ENCODE measurements around the gene RAB25.
A peak's percentile ranks its signal among the peaks of the same experiment; 100 is the strongest.

RAB25 gene

GRCh38 chr1:156080863-156081179 lies 19.9 kb downstream of the RAB25 start:
- no peak for DNase-seq

- DNase-seq, result no peak
Measured at GRCh38 chr1:156081180-156081916, 20.4 kb downstream of the RAB25 start.

GRCh38 chr1:156081917-156082308 lies 21.0 kb downstream of the RAB25 start:
- DNase-seq, result no peak

- peak; percentile 69 for DNase-seq
Measured at GRCh38 chr1:156082309-156083091, 21.5 kb downstream of the RAB25 start, which contains the start of gene MEX3A. TSS of gene MEX3A (minus strand) at chr1:156082465. CDS start at chr1:156081998, 467 bp downstream.

- DNase-seq, result no peak
Measured at GRCh38 chr1:156083800-156084790, 23.1 kb downstream of the RAB25 start.

- DNase-seq, result no peak
Measured at GRCh38 chr1:156086256-156086662, 25.3 kb downstream of the RAB25 start.

- no peak for DNase-seq
Measured at GRCh38 chr1:156089704-156090103, 28.7 kb downstream of the RAB25 start.

GRCh38 chr1:156090138-156090839 lies 29.3 kb downstream of the RAB25 start:
- DNase-seq, result no peak

GRCh38 chr1:156090840-156091188 lies 29.9 kb downstream of the RAB25 start:
- DNase-seq, result peak; percentile 95

GRCh38 chr1:156091610-156092009 lies 30.6 kb downstream of the RAB25 start:
- no peak for DNase-seq

- no peak for DNase-seq
Measured at GRCh38 chr1:156095906-156096508, 35.0 kb downstream of the RAB25 start.

- peak; percentile 92 for DNase-seq
Measured at GRCh38 chr1:156096640-156097391, 35.9 kb downstream of the RAB25 start.

GRCh38 chr1:156097499-156098178 lies 36.7 kb downstream of the RAB25 start:
- no peak for DNase-seq

- DNase-seq, result no peak
Measured at GRCh38 chr1:156098784-156099183, 37.8 kb downstream of the RAB25 start.

- DNase-seq, result no peak
Measured at GRCh38 chr1:156099282-156099681, 38.3 kb downstream of the RAB25 start.

GRCh38 chr1:156100205-156100995 lies 39.4 kb downstream of the RAB25 start:
- no peak for DNase-seq

- no peak for DNase-seq
Measured at GRCh38 chr1:156101880-156102279, 40.9 kb downstream of the RAB25 start.

- DNase-seq, result no peak
Measured at GRCh38 chr1:156102633-156103511, 41.9 kb downstream of the RAB25 start.

GRCh38 chr1:156103521-156103947 lies 42.6 kb downstream of the RAB25 start:
- DNase-seq, result peak; percentile 27

Data from CD4-positive, alpha-beta T cell treated with Interleukin-6 for 4 hours (primary cell).